HUES64 (cell line): ENCODE measurements around the gene REXO4.

Source experiments
- H3K27ac ChIP-seq: 2 replicates; pipeline ENCODE4 v1.7.0; 2013; ENCODE audit warnings: low read depth, low read length, inconsistent platforms
- H3K27me3 ChIP-seq: 2 replicates; pipeline ENCODE4 v1.6.1; 2013; ENCODE audit warnings: mild to moderate bottlenecking, low read length; ENCODE audit not compliant: insufficient read depth
- H3K36me3 ChIP-seq: 2 replicates; pipeline ENCODE4 v1.6.1; 2013; ENCODE audit warnings: mild to moderate bottlenecking, low read length; ENCODE audit not compliant: insufficient read depth
- H3K4me1 ChIP-seq: 2 replicates; pipeline ENCODE4 v1.6.1; 2013; ENCODE audit warnings: mild to moderate bottlenecking, low read length, moderate library complexity; ENCODE audit not compliant: insufficient read depth
- H3K4me3 ChIP-seq: 2 replicates; pipeline ENCODE4 v1.5.1; 2013; ENCODE audit warnings: mild to moderate bottlenecking, low read length, moderate library complexity
- H3K9ac ChIP-seq: 2 replicates; pipeline ENCODE4 v1.6.1; 2013; ENCODE audit warnings: mild to moderate bottlenecking, low read depth, low read length
- H3K9me3 ChIP-seq: 2 replicates; pipeline ENCODE4 v1.6.1; 2013; ENCODE audit warnings: low read depth, low read length; ENCODE audit not compliant: insufficient read depth
- WGBS: fragments of 150-250, 120-280 bp; methylation state at CpG from one replicate; pipeline ENCODE4 v1.1.7; 2013; ENCODE audit warnings: missing lambda C conversion rate; 5-methylcytosine and 5-hydroxymethylcytosine counted together

Gene REXO4

DNA sequence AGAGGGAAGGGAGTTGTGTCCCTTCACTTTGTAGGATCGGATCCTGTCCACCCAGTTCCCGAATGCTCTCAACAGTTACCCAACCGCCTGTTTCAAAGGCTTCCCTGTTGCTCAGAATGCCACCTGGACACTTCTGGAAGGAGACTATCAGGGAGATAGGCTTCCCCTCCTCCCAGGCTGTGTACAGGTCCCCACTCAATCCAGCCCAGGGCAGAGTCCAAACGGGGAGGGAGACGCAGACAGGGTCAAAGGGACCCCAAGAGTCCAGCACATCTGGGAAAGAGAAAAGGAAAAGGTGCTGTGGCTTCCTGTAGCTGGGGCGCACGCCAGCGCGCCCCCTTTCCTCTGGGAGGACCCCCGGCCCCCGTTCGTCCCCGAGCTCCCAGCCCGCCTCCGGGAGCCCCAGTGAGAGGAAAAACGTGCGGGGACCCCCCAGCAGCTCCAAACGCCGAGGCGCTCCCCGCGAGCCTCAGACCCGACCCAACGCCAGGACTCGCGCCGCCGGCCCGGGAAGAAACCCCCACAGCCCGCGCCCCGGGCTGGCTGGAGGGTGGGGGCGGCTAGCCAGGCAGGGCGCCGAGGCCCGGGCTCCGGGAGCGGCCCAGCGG is 42.6 kb downstream of the REXO4 start:
- under 1% methylated on average over 39 of the region's 39 CpGs for WGBS
- peaks cover 20% of the 10 kb centered on the region for H3K36me3 ChIP-seq
- H3K27ac ChIP-seq, result peak overlapping the region; percentile 90
- no peaks in the 10 kb centered on the region for H3K9me3 ChIP-seq
- peak overlapping the region; percentile 86 for H3K4me3 ChIP-seq
- peaks cover 14% of the 10 kb centered on the region for H3K27me3 ChIP-seq
- H3K4me1 ChIP-seq, result no peaks in the 10 kb centered on the region
- peak overlapping the region; percentile 96 for H3K9ac ChIP-seq

DNA sequence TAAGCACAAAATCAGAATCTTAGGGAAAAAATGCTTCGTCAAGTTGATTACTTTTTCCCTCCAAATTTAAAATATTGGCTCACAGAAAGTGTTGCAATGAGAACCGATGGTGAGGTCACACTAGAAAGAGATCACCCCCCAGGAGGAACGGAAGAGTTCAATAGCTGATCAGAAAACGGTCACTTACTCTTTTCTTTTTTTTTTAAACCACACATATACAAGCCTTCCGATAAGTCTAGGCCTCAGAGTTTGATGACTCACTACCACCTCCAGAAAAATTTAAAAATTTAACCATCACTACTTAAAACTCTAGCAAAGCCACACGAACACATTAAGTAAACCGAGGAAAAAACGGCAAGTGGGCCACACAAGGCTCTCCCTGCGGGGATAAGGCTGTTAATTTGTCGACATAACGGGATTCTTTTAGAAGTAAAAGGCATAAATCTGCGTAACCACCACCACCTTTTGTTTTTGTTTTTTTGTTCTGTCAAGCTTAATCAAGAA is 43.1 kb downstream of the REXO4 start:
- Histone ChIP-seq H3K27me3 (peaks cover 14% of the 10 kb centered on the region), H3K4me1 (no peaks in the 10 kb centered on the region), H3K27ac (no peak overlapping the region), H3K9me3 (no peaks in the 10 kb centered on the region), H3K36me3 (peaks cover 26% of the 10 kb centered on the region), H3K9ac (peak overlapping the region; percentile 96), H3K4me3 (peak overlapping the region; percentile 86)
- 40% methylated on average over 12 of the region's 12 CpGs for WGBS

DNA sequence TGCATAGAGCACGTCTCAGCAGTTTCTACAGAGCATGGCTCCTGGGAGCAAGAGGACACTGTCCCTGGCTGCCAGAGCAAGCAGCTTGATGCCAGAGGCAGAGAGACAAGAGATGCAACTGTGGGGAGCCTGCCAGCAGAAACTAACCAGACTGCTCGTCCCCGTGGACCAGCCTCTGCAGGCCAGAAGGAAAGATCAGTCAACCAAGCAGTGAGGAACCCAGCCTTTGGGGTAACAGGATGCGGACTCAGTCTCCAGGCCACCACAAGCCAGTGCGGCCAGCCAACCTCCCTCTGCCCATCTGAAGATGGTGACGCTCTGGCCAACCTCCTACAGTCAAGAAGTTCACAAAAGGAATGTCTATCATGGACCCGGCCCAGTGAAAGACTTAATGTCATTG is 45.7 kb downstream of the REXO4 start:
- H3K27me3 ChIP-seq, result peaks cover 9% of the 10 kb centered on the region
- H3K27ac ChIP-seq, result no peak overlapping the region
- no peaks in the 10 kb centered on the region for H3K9me3 ChIP-seq
- no peaks in the 10 kb centered on the region for H3K4me1 ChIP-seq
- H3K4me3 ChIP-seq, result no peak overlapping the region
- H3K9ac ChIP-seq, result no peak overlapping the region
- 92% methylated on average over 7 of the region's 7 CpGs for WGBS
- peaks cover 47% of the 10 kb centered on the region for H3K36me3 ChIP-seq

DNA sequence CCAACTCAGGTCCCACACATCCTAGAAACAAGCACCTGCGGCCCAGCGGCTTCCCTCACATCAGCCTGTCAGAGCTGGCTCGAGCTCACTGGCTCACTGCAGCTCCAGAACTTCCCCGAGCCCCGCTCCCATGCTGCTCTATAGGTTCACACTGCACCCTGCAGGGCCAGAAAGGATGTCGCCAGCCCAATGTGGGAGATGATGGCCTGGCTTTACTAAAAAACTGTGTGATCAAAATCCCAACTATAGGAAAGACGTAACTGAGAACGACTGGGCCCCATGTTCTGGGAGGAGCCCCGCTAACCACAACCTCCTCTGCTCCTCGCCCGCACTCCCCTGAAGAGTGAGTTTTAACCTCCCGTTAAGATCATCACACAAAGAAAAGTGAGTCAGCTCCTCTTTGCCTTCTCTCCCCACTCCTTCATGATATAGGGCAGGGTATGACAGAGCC is 46.5 kb downstream of the REXO4 start:
- 88% methylated on average over 12 of the region's 12 CpGs for WGBS
- no peak overlapping the region for H3K9ac ChIP-seq
- H3K9me3 ChIP-seq, result no peaks in the 10 kb centered on the region
- H3K36me3 ChIP-seq, result peaks cover 55% of the 10 kb centered on the region
- H3K4me1 ChIP-seq, result no peaks in the 10 kb centered on the region
- H3K4me3 ChIP-seq, result no peak overlapping the region
- H3K27ac ChIP-seq, result no peak overlapping the region
- H3K27me3 ChIP-seq, result 0 out of 2 replicates have a peak, but pooled peaks cover under 1% of the 10 kb centered on the region

DNA sequence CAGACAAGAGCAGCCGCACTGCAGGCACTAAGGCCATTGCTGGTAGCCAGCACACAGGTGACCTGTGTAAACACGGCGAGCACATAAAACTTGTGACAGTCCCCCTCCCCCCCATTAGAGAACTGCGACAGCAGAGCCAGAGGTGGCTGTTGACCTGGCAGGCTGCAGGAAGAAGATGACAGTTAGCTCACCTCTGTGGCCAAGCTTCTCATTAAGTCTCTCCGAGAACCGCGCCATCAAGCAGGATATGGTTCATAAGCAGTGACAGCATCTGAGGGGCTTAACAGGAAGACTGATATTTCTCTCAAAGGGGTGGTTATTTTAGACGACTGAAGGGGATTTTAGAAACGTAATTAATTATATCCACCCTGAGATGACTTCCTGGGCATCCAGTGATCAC is 47.1 kb downstream of the REXO4 start:
- H3K4me1 ChIP-seq, result no peaks in the 10 kb centered on the region
- no peak overlapping the region for H3K9ac ChIP-seq
- peaks cover 61% of the 10 kb centered on the region for H3K36me3 ChIP-seq
- no peaks in the 10 kb centered on the region for H3K27me3 ChIP-seq
- WGBS, result 96% methylated on average over 9 of the region's 9 CpGs
- H3K4me3 ChIP-seq, result no peak overlapping the region
- no peaks in the 10 kb centered on the region for H3K9me3 ChIP-seq
- no peak overlapping the region for H3K27ac ChIP-seq

DNA sequence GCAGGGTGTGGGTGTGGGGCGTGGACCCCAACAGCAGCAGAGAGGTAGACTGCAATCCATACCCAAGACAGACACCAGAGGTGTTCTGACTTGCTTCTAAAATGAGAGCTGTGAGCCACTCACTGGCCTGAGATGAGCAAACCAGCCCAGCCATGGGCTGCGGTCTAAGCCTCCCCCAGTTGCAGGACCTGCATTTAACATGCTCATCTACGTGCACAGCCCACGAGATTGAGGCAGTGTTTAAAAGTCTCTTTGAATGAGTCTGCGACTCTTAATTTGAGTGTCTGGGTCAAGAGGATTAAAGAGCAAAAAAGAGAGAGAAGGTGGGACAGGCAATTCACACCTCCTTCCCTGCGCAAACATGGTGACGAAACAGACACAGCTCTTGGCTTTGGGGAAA is 47.9 kb downstream of the REXO4 start:
- no peak overlapping the region for H3K4me3 ChIP-seq
- 94% methylated on average over 7 of the region's 7 CpGs for WGBS
- H3K9ac ChIP-seq, result no peak overlapping the region
- no peaks in the 10 kb centered on the region for H3K4me1 ChIP-seq
- no peaks in the 10 kb centered on the region for H3K27me3 ChIP-seq
- no peak overlapping the region for H3K27ac ChIP-seq
- H3K36me3 ChIP-seq, result peaks cover 69% of the 10 kb centered on the region
- no peaks in the 10 kb centered on the region for H3K9me3 ChIP-seq

DNA sequence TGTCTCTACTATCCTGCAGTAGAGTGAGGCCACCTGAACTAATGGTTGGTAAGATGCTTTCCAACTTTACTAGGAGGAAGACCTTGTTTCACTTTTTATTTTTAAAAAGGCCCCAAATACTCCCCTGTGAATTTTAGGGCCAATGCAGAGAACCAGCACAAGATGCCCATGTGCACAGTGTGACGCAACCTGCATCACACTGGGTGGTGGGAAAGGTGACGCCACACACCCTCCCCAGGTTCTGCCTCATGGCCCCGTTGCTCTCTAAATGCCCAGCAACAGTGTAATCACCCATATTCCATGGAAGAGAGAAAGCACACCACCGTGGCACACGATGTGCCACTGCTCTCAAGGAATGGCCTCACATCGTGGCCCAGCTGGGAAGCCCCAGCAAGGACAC is 48.4 kb downstream of the REXO4 start:
- peaks cover 72% of the 10 kb centered on the region for H3K36me3 ChIP-seq

DNA sequence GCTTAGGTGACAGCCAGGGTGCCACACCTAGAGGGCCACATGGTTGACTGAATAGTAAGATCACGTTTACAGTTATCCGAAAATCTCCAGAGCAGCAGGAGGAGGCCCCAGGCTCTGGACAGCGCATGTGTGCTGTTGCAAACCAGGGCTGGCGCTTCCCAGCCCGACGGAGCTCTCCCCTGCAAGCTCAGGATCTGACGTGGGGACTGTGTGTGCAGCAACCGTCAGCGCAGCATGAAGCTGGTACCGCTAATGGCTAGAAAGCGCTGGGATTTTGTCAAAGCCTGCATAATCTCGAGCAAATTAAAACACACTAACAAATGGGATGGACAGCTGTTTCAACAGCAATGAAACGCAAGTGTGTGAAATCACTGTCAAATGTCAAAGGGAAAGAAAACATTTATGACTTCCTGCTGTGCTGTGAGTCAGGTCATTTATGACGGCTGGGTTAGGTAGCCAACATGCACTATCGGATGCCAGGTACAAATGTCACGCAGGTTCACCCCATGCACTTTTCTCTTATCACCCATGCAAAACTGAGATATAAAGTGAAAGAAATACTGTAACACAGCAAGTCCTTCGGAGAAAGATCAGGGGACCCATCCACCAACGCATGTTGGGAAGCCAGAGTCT is 49.4 kb downstream of the REXO4 start:
- Histone ChIP-seq H3K4me3 (no peak overlapping the region), H3K36me3 (peaks cover 80% of the 10 kb centered on the region), H3K27me3 (no peaks in the 10 kb centered on the region), H3K4me1 (no peaks in the 10 kb centered on the region), H3K9ac (no peak overlapping the region), H3K27ac (no peak overlapping the region), H3K9me3 (no peaks in the 10 kb centered on the region)
- WGBS, result 97% methylated on average over 18 of the region's 18 CpGs

More for the DNA sequence above, 48.4 kb downstream of the REXO4 start:
- no peak overlapping the region for H3K27ac ChIP-seq
- H3K4me1 ChIP-seq, result no peaks in the 10 kb centered on the region
- no peaks in the 10 kb centered on the region for H3K9me3 ChIP-seq
- H3K9ac ChIP-seq, result no peak overlapping the region
- no peaks in the 10 kb centered on the region for H3K27me3 ChIP-seq
- no peak overlapping the region for H3K4me3 ChIP-seq
- WGBS, result 88% methylated on average over 6 of the region's 6 CpGs

DNA sequence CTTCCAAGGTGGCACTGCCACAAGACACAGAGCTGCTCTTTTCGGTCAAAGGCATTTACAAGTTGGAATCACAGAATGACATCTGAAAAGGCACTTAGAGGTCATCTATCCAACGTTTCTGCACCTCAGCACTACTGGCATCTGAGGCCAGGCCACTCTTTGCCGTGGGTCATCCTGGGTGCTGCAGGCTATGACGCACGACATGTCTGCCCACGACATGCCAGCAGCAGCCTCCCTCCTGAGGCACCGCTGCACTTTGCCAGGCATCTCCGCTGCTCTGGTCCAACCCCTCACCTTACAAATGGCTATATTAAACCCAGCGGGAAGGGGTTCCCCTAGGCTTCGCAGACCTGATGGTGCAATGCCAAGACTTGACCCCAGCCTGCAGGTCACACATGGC is 50.0 kb downstream of the REXO4 start:
- H3K4me3 ChIP-seq, result no peak overlapping the region
- no peaks in the 10 kb centered on the region for H3K27me3 ChIP-seq
- H3K27ac ChIP-seq, result no peak overlapping the region
- H3K4me1 ChIP-seq, result no peaks in the 10 kb centered on the region
- no peaks in the 10 kb centered on the region for H3K9me3 ChIP-seq
- H3K9ac ChIP-seq, result no peak overlapping the region
- WGBS, result 94% methylated on average over 10 of the region's 10 CpGs
- H3K36me3 ChIP-seq, result peaks cover 81% of the 10 kb centered on the region

DNA sequence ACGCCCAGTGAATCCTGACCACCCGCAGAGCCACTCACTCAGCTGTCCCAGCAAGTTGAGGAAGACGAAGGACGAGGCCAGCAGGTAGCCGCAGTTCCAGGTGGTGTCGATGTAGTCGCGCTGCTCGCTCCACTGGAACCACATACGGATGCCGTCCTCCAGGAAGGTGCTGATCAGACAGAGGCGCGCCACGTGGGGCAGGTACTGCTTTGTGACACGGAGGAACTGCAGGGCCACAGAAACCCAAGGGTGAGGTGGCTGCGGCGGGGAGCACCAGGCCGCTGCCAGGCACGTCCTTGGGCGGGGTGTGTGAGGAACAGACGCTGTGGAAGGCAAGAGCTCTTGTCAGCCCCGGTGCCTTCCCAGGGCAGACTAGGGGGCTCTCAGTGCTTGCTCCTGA is 50.6 kb downstream of the REXO4 start:
- Histone ChIP-seq H3K27ac (no peak overlapping the region), H3K9me3 (no peaks in the 10 kb centered on the region), H3K36me3 (peaks cover 84% of the 10 kb centered on the region), H3K4me1 (no peaks in the 10 kb centered on the region), H3K9ac (no peak overlapping the region), H3K4me3 (no peak overlapping the region), H3K27me3 (no peaks in the 10 kb centered on the region)
- 95% methylated on average over 22 of the region's 22 CpGs for WGBS

DNA sequence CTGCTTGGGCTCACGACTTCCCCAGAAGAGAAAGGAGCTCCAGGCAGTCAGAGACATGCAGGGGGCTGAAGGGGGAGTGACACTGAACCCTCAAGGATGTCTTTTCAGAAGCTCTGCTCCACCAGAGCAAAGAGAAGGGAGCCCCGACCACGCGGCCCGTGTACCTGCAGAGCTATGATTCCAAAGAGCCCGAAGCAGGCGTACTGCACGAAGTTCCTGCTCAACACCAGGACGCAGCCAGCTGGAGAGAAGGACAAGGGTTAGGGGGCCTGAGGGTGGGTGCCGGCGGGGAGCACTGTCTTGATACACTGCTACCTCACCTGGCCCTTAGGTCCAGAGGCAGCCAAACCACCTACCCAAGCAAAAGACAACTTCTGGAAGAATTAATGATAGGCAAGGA is 51.4 kb downstream of the REXO4 start:
- Histone ChIP-seq H3K36me3 (peaks cover 89% of the 10 kb centered on the region), H3K4me3 (no peak overlapping the region), H3K27me3 (no peaks in the 10 kb centered on the region), H3K27ac (no peak overlapping the region), H3K9ac (no peak overlapping the region), H3K4me1 (no peaks in the 10 kb centered on the region), H3K9me3 (no peaks in the 10 kb centered on the region)
- WGBS, result 97% methylated on average over 11 of the region's 11 CpGs
